HG02938 (cell line): Measurements from ENCODE around the gene CEACAM4.
"Not testable (repeated sequence)": the region's sequence is repeated elsewhere in the genome, so short reads cannot be mapped to it uniquely, and the experiment has no call there.

Experiments
- ATAC-seq: cut with Tn5 transposase; IDR thresholded peaks from one replicate; pipeline ENCODE4 v1.9.1; 2021; ENCODE audit warnings: mild to moderate bottlenecking, moderate library complexity; ENCODE audit not compliant: unreplicated experiment

CEACAM4 gene

DNA sequence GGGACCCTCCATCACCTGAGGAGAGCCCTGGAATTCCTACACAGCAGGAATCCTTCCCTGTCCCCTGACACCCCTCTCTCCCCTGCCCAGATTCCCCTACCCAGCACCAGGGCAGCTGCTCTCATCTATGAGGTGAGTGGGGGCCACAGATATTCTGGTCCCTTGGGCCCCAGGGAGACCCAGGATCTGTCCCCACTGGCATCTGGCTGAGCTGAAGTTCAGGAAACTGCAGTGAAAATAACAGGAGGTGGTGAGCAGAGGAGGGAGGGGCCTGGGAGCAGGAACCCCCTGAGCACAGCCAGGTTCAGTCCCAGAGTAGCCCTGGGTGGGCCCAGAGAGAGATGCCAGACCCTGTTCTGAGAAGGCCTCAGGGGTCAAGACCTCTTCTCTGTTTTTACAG is 40.8 kb downstream of the CEACAM4 start:
- ATAC-seq, result no peak

DNA sequence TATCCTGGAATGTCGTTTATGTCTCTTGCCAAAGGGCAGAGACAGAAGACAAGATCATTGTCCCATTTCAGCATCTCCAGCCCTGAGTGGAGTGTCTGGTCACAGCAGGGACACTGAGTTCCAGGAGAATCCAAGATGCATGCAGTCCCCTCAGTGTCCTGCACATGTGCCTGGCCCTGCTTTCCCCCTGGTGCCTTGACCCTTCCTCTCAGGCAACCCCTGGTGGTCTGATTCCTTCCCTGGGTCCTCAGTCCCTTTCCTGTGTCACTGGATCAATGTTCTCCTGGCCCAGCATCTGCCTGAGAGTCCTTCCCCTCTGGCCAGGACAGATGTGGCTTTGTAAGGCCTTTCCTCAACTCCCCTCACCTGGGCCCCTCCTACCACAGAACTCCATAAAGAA is 41.9 kb downstream of the CEACAM4 start:
- no peak for ATAC-seq

GRCh38 chr19:41584260-41584810 is 42.5 kb downstream of the CEACAM4 start:
- ATAC-seq, result no peak

DNA sequence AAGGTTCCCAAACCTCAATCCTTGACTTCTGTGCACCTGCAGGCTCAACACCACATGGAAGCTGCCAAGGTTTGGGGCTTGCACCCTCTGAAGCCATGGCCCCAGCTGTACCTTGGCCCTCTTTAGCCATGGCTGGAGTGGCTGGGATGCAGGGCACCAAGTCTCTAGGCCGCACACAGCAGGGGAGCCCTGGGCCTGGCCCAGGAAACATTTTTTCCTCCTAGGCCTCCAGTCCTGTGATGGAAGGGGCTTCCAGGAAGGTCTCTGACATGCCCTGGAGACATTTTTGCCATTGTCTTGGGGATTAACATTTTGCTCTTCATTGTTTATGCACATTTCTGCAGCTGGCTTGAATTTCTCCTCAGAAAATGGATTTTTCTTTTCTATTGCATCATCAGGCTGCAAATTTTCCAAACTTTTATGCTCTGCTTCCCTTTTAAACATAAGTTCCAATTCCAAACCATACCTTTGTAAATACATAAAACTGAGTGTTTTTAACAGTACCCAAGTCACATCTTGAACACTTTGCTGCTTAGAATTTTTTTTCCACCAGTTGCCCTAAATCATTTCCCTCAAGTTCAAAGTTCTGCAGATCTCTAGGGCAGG is 44.2 kb downstream of the CEACAM4 start:
- ATAC-seq, result not testable (repeated sequence)

DNA sequence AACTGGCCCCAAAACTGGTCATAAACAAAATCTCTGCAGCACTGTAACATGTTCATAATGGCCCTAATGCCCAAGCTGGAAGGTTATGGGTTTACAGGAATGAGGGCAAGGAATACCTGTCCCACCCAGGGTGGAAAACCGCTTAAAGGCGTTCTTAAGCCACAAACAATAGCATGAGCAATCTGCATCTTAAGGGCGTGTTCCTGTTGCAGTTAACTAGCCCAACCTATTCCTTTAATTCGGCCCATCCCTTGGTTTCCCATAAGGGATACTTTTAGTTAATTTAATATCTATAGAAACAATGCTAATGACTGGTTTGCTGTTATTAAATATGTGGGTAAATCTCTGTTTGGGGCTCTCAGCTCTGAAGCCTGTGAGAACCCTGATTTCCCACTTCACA is 45.8 kb downstream of the CEACAM4 start:
- ATAC-seq, result not testable (repeated sequence)

DNA sequence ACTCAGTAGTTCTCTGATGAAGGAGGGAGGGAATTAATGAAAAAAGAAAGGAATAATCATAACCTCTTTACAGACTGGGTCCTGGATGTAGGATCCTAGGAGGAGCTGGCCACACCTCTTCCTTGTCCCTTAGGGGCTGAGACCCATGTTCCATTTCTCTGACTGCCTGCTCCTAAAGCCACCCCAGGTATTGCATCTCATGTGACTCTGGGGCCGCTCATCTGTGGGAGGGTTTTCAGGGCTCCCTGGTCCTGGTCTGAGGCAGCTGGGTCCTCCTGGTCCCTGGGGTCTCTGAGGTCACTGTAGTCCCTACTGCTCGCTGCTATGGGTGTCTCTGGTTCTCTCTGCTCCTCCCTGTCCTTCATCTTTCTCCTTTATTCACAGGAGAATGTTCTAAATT is 48.0 kb downstream of the CEACAM4 start:
- no peak for ATAC-seq

DNA sequence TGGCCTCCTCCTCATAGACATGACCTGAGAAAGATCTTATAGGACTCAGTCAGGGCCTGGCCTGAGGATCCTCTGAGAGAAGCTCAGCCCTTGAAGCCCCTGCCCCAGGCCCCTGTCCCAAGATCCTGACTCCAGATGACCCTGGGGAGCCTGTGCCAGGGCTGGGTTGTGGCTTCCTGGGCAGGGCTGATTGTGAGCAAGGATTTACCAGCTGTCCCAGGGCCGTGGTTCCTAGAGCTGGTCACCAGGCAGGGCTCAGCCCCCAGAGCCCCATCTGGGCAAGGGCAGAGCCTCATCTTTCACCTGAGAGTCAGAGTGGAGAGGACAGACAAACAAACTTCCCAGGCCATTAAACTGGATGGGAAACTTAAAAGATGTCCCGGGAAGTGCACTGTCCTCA is 49.0 kb downstream of the CEACAM4 start:
- ATAC-seq, result no peak

- no peak for ATAC-seq
Measured at GRCh38 chr19:41577144-41577830, 49.6 kb downstream of the CEACAM4 start.

DNA sequence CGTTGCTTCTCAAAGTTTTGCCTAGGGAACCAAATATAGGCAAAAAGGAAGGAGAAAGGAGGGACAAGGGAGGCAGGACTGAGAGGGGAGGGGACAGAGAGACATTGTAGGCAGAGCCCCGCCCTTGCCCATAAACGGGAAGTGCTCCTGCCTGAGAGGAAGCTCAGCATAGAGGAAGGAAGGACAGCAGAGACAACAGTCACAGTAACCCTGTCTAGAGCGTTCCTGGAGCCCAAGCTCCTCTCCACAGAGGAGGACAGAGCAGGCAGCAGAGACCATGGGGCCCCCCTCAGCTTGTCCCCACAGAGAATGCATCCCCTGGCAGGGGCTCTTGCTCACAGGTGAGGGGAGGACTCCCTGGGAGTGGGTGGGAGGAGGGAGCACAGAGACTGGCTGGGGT is 50.9 kb downstream of the CEACAM4 start, which contains the start of gene CEACAM21:
Gene CEACAM21, plus strand, starts transcription at position 169 of the 400 bp plus-strand sequence. Its CDS starts 109 bp downstream, at position 278.
- no peak for ATAC-seq

DNA sequence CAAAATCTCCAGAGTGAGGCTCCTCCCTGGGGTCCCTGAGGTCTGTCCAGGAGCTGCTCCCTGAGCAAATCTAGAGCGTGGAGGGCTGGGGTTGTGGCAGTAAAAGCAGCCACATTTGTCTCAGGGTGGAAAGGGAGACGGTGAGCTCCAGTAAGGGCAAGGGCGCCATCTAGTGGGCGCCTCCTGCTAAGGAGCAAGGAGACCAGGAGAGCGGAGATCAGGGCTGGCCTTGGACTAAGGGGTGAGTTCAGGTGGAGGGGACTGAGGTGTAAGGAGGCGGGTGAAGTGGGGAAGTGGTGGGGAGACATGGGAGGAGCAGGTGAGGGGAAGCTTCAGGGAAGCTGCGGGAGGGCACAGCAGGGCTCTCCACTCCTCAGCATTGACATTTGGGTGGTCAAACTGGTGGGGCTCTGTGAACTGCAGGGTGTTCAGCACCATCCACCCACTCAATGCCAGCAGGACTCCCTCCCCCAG is 56.2 kb downstream of the CEACAM4 start:
- no peak for ATAC-seq

- no peak for ATAC-seq
Measured at GRCh38 chr19:41570179-41570578, 56.7 kb downstream of the CEACAM4 start.

DNA sequence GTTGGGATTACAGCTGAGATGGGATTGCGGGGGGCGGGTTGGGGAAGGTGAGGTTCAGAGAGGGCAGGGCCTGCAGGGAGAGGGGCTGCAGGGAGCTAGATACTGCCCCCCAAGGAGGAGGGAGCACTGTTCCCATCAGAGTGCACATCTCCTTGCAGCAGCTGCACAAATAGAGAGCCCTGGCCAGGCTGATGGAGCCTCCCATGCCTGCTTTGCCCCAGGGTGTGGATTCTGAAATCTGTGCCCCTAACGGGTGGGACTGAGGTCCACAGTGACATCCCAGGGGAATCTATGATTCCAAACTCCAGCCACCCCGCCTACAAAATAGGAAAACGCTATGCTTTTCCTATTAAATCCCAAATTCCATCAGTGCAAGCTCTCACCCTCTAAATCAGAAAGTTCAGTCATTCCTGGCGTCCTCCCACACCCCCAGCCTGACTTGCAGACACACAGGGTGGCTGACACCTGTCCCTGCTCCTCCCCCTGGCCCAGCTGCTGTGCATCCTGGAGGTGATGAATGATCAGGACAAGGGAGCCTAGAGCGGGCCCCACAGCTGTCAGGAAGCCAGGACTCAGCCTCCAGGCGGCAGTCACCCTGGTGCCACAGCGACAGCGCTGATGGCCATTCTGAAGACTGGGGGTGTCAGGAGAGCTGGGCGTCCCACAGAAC is 57.3 kb downstream of the CEACAM4 start:
- ATAC-seq, result no peak
